ENCODE measurements around the gene PRSS48.
A peak's percentile ranks its signal among the peaks of the same experiment; 100 is the strongest.
"Not testable (repeated sequence)": the region's sequence is repeated elsewhere in the genome, so short reads cannot be mapped to it uniquely, and the experiment has no call there.

Gene PRSS48

DNA sequence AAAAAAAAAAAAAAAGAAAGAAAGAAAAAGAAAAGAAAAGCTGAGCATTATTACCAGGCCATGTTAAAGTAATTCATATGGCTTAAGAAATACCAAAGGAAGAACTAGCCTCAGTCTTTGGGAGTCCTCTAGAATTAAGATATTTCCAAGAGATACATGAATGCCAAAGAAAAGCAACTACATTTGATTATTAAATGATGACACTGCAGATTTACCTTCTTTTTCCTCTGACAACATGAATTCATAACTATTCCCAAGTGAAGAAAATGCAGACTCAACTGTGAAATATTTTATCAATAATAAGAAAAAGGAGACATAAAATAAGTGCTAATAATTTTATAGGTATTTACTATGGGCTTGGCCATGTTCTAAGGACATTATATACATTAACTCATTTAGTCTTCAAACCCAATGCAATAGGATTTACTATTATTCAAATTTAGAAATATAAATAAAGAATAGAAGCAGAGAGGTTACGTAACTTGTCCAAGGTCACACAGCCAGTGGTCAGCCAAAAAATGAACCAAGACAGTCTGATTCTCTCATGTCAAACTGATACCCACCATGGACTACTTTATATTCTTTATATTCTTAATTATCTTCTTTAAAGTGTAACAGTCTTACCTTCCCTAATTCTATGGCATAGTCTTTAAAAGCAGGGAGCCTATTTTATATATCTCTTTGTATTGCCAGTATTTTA lies 41.5 kb downstream of the PRSS48 start:
- no peak for DNase-seq (ENCODE audit: low read depth in 2 of 2)

DNA sequence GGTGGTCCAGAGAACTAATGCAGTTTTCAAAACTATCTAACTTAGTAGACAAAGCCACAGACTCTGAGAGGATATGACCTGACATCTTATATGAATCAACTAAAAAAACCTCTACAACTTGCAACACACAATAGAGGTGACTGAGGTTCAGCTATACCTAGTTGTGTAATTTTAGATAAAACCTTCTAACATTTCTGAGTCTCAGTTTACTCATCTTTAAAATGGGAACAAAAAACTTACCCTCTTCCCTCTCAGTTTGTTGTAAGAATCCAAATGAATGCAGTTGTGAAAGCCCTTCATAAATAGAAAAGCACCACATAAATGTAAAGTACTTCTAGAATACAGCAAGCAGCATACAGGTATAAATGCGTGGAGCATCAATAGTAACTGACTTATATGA lies 42.5 kb downstream of the PRSS48 start:
- DNase-seq (ENCODE audit: low read depth in 2 of 2): no peak

DNA sequence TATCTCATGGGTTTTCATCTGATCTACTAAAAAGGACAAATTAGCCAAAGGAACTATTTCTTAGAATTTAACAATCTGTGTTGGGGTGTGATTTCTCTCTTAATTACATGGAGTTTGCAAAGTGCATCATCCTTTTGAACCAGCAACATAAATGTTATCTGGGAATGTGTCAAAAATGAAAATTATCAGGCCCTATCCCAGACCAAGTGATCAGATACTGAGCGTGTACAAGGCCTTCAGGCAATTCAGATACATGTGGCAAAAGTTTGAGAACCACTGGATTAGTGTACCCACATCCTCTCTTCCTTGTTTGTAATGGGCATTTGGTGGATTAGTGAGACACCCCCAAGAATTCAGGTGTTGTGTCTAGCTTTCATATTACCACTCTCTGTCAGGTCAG lies 44.6 kb downstream of the PRSS48 start:
- no peak for DNase-seq (ENCODE audit: low read depth in 2 of 2)

DNA sequence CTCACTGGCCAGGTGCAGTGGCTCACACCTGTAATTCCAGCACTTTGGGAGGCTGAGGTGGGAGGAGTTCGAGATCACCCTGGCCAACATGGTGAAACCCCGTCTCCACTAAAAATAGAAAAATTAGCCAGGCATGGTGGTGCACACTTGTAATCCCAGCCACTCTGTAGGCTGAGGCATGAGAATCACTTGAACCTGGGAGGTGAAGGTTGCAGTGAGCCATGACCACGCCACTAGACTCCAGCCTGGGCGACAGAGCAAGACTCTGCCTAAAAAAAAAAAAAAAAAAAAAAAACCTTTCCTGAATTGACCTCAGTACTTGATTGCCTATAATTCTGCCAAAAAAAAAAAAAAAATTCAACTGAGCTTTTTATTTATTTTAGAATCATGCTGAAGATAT lies 45.2 kb downstream of the PRSS48 start:
- DNase-seq (ENCODE audit: low read depth in 2 of 2): not testable (repeated sequence)

DNA sequence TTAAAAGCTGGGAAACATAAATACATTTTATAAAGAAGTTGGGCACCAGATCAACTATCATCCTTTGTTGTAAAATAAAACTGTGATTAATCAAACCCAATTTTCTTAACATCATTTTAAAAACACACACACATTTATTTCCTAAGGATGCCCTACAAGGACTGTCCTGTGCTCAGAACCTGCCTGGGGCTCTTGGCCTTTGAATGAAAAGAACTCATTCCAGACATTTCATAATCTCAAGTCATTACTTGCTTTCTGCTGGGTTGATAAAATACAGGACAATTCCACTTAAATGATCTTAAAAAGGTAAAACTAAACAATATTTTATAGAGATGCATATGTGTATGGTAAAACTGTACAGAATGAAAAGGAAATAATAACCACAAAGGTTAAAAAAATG lies 45.6 kb downstream of the PRSS48 start:
- DNase-seq (ENCODE audit: low read depth in 2 of 2): no peak

DNA sequence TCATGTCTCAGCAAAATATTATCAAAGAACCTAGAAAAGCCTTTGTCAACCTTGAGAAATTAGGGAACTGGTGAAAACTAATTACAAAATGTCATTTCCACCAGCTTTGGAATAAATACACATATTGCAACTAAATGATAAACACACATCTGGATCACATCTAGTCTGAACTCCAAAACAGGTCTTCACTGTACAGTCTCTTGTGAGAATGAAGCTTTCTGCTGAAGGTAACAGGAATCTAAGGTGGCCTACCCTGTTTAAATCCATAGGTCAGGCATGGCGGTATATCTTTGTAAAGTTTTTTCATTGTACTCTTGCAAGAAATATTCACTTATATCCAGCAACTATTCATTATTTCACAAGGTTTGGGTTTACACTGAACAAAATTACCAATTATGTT lies 46.7 kb downstream of the PRSS48 start:
- no peak for DNase-seq (ENCODE audit: low read depth in 2 of 2)

DNA sequence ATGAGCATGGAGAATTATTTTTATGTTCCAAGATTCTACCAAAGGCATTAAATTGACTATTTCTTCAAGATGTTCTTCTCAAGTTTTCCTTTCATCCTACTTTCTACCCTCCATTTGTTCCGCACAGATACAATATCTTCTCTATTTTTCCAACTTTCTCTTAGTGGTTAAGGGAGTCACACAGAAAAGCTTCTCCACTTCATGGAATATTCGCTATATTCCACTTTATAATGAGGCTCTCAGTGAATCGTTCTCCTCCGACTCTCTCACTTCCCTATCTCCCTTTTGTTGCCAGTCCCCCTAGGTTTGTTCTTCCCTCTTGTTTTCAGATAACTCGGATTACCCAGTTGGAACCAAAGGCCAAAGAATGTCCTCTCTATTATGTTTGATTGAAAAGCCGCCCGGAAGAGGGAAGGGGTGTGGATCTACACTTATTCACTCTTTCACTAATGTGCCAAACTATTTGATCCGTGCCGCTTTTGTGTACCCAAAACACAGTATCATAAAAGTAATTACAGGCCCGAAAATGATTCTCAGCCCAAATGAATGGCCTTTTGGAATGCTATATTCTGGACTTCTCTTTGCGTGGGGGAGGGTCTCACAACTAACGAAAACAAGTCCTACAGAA lies 47.3 kb downstream of the PRSS48 start:
- DNase-seq (ENCODE audit: low read depth in 2 of 2): no peak

DNA sequence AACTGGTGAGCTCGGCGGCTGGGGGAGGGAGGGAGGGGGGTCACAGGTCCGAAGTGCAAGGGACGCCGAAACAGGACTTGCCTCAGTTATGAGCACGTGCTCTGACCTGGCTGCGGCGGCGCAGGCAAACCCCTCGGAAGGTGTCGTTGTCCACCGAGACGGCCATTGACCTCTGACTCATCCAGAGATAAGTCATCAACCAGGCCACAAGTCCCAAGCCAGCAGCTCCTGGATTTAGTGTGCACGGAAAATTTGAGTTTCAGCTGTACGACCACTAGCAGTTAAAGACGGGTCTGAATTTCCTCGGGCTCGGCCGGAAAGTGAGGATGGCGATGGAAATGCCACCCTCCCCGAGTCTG lies 47.8 kb downstream of the PRSS48 start:
- DNase-seq (ENCODE audit: low read depth in 2 of 2): no peak

DNA sequence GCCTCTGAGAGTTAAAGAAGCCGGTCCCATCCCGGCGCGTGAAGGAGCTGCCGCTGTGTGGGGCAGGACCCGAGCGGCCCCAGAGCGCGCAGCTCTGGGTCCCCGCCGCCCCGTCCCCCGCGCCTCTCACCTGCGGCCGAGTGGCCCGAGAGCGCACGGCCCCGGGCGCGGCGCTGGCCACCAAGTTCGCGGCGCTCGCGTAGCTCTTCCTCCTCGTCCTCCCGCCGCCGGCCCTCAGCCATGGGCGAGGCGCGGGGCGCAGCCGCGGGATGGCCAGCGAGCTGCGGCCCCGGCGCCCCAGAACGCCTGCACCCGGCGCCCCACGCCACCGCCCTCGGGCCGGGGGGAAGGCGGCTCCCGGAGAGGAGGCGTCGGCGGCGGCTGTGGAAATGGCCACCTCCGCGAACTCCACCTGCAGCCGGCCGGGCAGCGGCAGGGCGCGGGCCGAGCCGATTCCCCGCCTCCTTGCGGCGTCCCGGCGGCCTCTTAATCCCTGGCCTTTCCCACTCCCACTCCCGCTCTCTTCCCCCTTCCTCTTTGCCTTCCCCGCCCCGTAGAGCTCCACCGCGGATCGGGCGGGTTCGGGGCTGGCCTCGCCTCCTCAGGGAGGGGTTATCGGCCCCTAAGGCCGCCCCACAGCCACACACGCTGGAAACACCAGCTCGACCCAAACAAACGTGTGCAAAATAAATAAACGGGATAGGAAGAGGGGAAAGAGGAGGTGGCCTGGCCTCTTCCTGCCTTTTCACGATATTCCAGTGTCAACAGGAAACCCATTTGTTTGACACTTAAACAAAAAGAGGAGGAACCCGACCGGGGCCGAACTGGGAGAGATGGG lies 48.4 kb downstream of the PRSS48 start, which contains the start of gene SH3D19:
Gene SH3D19 (minus strand): TSS at position 495 of the 838 bp plus-strand sequence. CDS start 253 bp downstream, at position 242.
- DNase-seq (ENCODE audit: low read depth in 2 of 2): peak in 1 of 2 donors; percentile 1

DNA sequence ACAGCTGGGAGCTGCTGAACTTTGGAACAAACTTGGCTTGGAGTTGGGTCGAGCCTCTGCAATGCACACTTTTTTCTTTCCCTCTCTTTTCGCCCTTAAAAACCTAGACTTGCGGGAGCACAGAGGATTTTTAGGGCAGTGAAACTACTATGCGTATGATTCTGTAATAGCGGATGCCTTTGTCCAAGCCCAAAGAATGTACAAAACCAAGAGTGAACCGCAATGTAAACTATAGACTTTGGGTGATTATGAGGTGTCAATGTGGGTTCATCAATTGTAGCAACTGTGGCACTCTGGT lies 48.9 kb downstream of the PRSS48 start:
- no peak for DNase-seq (ENCODE audit: low read depth in 2 of 2)

DNA sequence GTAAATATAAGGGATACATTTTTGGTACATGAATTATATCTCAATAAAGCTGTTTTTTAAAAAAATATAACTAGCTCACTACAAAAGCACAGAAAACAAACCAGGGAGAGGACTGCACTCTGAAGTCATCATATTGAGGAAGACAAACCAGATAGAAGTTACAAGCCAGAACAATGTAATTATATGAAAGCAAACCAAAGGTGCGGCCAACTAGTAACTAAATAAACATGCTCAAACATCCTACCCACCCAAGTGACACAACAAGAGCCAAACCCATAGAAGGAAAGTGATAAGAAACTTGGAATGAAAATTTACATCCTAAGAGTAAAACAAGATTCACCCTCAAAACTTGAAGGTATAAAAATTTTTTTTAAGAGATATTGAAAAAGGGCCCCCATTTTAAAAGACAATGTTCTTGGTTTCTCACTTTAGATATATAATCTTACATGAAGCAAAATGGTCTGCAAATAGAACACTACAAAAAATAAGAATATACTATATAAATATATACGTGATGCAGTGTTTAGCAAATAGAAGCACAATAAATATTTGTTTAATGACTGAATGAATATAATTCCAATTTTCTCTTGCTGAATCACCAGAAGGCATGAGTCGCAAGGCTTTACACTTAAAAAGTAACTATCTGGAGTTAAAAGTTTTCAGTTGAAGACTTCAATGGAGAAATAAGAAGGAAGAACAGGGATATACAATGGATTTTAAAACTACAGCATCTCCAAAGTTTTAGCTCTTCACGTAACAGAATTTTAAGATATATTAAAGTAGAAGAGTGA lies 52.5 kb downstream of the PRSS48 start:
- DNase-seq (ENCODE audit: low read depth in 2 of 2): no peak

DNA sequence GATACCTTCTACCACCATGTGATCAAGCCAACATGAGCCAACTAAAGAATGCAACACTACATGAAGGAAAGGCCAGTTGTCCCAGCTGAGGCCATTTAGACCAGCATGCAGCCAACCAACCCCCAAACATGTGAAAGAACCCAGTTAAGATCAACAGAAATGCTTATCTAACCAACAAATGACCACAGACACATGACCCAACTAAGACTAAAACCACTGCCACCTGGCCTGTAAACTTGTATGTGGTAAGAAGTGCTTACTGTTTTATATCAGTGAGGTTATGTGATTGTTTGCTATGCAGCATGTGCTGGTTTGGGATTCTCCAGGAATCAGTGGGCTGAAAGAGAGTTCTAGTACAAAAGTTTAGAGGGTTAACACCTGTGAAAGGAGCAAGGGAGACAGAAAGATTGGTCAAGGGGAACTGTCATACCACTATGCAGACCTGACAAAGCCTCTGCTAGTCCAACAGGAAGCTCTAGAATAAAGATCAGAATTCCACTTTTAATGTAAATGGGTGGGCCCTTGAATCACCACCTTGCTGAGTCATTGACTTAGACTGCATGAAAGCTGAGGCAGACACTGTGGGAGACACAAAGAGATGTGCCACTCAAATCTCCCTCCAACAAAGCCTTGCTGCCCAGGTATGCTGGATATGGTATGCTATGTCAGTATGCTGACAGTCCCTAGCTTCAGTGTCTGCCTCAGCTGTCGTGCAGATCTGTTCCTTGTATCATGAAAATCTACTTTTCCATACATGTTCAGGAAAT lies 54.5 kb downstream of the PRSS48 start:
- DNase-seq (ENCODE audit: low read depth in 2 of 2): no peak

DNA sequence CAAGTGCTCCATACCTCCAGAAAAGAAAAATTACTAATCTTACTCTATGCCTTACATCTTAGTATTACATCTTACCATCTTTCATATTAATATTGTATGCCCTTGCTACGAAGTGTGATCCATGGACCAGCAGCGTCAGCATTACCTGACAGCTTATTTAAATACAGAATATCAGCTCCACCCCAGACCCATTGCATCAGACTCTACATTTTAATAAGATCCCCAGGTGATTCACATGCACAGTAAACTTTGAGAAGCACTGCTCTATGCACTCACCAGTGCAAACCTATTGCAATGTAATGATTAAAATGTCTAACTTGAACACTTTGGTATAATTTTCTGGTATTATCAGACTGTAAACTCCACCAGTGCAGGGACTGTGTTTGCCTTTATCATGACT lies 62.5 kb downstream of the PRSS48 start:
- no peak for DNase-seq (ENCODE audit: low read depth in 2 of 2)

DNA sequence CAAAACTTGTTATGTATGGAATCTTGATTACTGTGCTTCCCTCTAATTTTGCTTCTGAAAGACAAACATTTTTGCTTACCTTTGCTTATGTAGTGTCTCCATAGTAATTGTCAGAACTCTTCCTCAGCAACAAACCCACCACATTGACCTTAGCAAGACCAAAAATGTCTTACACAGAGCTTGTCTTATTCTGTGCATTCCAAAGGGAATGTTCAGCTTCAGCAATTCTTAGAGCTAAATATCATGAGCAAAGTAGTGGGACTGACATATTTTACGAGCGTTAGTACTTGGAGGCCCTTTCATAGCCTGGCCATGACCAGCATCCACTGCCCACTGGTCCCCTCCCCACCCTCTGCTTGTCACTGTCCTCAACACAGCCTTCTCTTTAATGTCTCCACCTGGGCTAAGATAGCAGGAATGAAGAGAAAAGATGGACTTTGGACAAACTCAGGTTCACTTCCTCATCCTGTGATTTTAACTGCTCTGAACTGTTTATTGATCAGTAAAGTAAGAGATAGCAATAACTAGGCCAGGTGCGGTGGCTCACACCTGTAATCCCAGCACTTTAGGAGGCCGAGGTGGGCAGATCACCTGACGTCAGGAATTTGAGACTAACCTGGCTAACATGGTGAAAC lies 63.9 kb downstream of the PRSS48 start:
- DNase-seq (ENCODE audit: low read depth in 2 of 2): no peak

Data from activated CD4-positive, alpha-beta T cell treated with anti-CD3 and anti-CD28 coated beads for 24 hours (primary cell).